Hepatocyte (in vitro differentiated cells): ENCODE results near the gene CLN5. TPM values are rescaled to one million over a fixed set of nuclear protein-coding genes. Genes with fewer than 3 reads are reported as not detected.

Source experiments
- DNase-seq: peaks from one replicate; pipeline ENCODE4 v3.0.0-alpha.2; 2016; ENCODE audit warnings: low spot score
- H2AFZ ChIP-seq: fragments of 200-600 bp; sonication (generic); 2 replicates; pipeline ENCODE4 v1.6.0; 2016; ENCODE audit warnings: antibody characterized with exemption, mild to moderate bottlenecking
- H3K27ac ChIP-seq: fragments of 200-600 bp; sonication (generic); 2 replicates; pipeline ENCODE4 v1.5.1; 2016; ENCODE audit warnings: mild to moderate bottlenecking
- H3K27me3 ChIP-seq: fragments of 200-600 bp; sonication (generic); 2 replicates; pipeline ENCODE4 v1.6.1; 2016
- H3K36me3 ChIP-seq: fragments of 200-600 bp; sonication (generic); replicated peaks from 2 replicates; pipeline ENCODE4 v1.5.1; 2016; ENCODE audit warnings: low read depth; ENCODE audit not compliant: insufficient read depth
- H3K4me1 ChIP-seq: fragments of 200-600 bp; sonication (generic); 2 replicates; pipeline ENCODE4 v1.5.1; 2016; ENCODE audit warnings: mild to moderate bottlenecking, moderate library complexity; ENCODE audit not compliant: insufficient read depth
- H3K4me2 ChIP-seq: fragments of 200-600 bp; sonication (generic); 2 replicates; pipeline ENCODE4 v1.6.0; 2016
- H3K4me3 ChIP-seq: fragments of 200-600 bp; sonication (generic); 2 replicates; pipeline ENCODE4 v1.5.1; 2016; ENCODE audit warnings: mild to moderate bottlenecking
- H3K79me2 ChIP-seq: fragments of 200-600 bp; sonication (generic); 2 replicates; pipeline ENCODE4 v1.6.0; 2017; ENCODE audit warnings: mild to moderate bottlenecking
- H3K9me2 ChIP-seq: fragments of 200-600 bp; sonication (generic); replicated peaks from 2 replicates; pipeline ENCODE4 v1.6.0; 2017; ENCODE audit warnings: mild to moderate bottlenecking; ENCODE audit not compliant: insufficient read depth
- H3K9me3 ChIP-seq: fragments of 200-600 bp; sonication (generic); 2 replicates; pipeline ENCODE4 v1.5.1; 2016; ENCODE audit warnings: low read depth, mild to moderate bottlenecking
- H4K20me1 ChIP-seq: fragments of 200-600 bp; sonication (generic); 2 replicates; pipeline ENCODE4 v1.6.0; 2016; ENCODE audit warnings: mild to moderate bottlenecking; ENCODE audit not compliant: insufficient read depth, poor library complexity, severe bottlenecking
- CTCF ChIP-seq: fragments of 200-600 bp; sonication (generic); IDR thresholded peaks from 2 replicates; pipeline ENCODE4 v1.5.1; 2016; ENCODE audit warnings: antibody characterized with exemption, mild to moderate bottlenecking; ENCODE audit not compliant: poor library complexity
- EZH2 ChIP-seq: fragments of 200-600 bp; sonication (generic); IDR thresholded peaks from 2 replicates; pipeline ENCODE4 v1.6.1; 2016; ENCODE audit warnings: antibody characterized with exemption, mild to moderate bottlenecking, borderline replicate concordance
- EZH2phosphoT487 ChIP-seq: fragments of 200-600 bp; sonication (generic); IDR thresholded peaks from one replicate; pipeline ENCODE4 v1.6.1; 2018; ENCODE audit warnings: antibody characterized with exemption, mild to moderate bottlenecking, low read depth, moderate library complexity; ENCODE audit not compliant: unreplicated experiment, severe bottlenecking
- WGBS: methylation state at CpG from one replicate; pipeline ENCODE4 v1.1.6; 2016; ENCODE audit warnings: low lambda C conversion rate; ENCODE audit errors: missing lambda C conversion rate; 5-methylcytosine and 5-hydroxymethylcytosine counted together
- polyA plus RNA-seq: library from polyadenylated mRNA; unstranded; fragments of >200 nt; fragmentation: Nextera tagmentation; extraction: Ambion mirVana; gene quantifications from 2 replicates; pipeline ENCODE4 v1.2.1, GENCODE V29; 2016
- total RNA-seq: library from RNA; depleted of rRNA; stranded (reverse); fragments of >200 nt; gene quantifications from 2 replicates; pipeline ENCODE4 v1.2.3, GENCODE V29; 2014

The CLN5 gene
- total and polyA plus RNA-seq, 2 experiments from 2014 or later: 31.5 to 45.2 TPM

DNA sequence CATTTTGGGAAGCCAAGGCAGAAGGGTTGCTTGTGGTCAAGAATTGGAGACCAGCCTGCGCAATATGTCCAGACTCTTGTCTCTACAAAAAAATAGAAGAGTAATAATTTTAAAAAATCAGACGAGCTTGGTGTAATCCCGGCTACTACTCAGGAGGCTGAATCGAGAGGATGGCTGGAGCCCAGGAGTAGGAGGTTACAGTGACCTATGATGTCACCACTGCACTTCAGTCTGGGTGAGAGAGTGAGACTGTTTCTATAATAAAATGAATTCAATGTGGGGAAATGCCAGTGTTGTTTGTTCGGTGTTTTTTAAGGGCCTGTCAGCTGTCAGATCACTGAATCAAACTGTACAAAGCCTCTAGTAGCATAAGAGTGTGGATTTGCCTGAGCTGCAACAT, 36.3 kb downstream of the CLN5 start:
- Histone ChIP-seq H3K27ac (peak overlapping the region; percentile 71), H3K27me3 (no peaks in the 10 kb centered on the region), H3K9me3 (no peaks in the 10 kb centered on the region), H3K36me3 (no peaks in the 10 kb centered on the region), H3K4me3 (no peak overlapping the region), H4K20me1 (peaks cover 30% of the 10 kb centered on the region), H3K4me1 (peaks cover 16% of the 10 kb centered on the region), H2AFZ (no peak overlapping the region), H3K9me2 (no peaks in the 10 kb centered on the region), H3K4me2 (peak overlapping the region; percentile 81), H3K79me2 (peaks cover 32% of the 10 kb centered on the region)
- TF ChIP-seq CTCF: no peak
- no peak for TF ChIP-seq EZH2phosphoT487
- TF ChIP-seq EZH2: no peak
- 82% methylated on average over 5 of the region's 5 CpGs for WGBS
- peak; percentile 10 for DNase-seq

GRCh38 chr13:77029436-77029835, 37.6 kb downstream of the CLN5 start:
- H3K79me2 ChIP-seq: peaks cover 20% of the 10 kb centered on the region
- no peak for DNase-seq
- H3K36me3 ChIP-seq: no peaks in the 10 kb centered on the region
- no peak overlapping the region for H3K27ac ChIP-seq
- WGBS: 83% methylated on average over 1 of the region's 1 CpG
- H3K9me2 ChIP-seq: no peaks in the 10 kb centered on the region
- peaks cover 19% of the 10 kb centered on the region for H4K20me1 ChIP-seq
- H3K9me3 ChIP-seq: no peaks in the 10 kb centered on the region
- no peak overlapping the region for H3K4me2 ChIP-seq
- H3K4me3 ChIP-seq: no peak overlapping the region
- no peaks in the 10 kb centered on the region for H3K27me3 ChIP-seq
- TF ChIP-seq CTCF (no peak), EZH2phosphoT487 (no peak), EZH2 (no peak)
- peaks cover 12% of the 10 kb centered on the region for H3K4me1 ChIP-seq
- H2AFZ ChIP-seq: no peak overlapping the region

DNA sequence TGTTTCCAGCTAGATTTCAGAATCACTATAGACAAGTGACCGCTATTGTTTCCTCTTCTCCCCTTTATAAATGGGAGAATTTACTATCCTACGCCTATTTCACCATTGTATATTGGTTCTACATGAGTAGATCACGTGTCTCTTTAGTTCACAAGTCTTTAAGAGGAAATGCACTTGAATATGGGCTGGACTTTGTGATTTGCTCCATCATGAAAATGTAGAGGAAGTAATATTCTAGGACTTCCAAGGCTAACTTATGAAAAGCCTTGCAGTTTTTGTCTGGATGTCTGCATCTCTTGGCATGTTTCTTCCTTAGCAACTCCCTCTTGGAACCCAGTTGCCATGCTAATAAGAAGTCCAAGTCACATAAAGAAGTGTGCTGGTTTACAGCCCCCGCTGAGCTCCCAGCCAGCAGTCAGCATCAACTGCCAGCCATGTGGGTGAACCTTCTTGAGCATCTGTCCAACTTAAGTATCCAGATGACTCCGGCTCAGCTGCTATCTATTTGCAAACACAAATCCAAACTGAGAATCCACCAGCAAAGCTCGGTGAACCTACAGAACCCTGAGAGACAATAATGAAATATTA, 39.9 kb downstream of the CLN5 start:
- H3K4me3 ChIP-seq: no peak overlapping the region
- H3K27me3 ChIP-seq: no peaks in the 10 kb centered on the region
- H3K79me2 ChIP-seq: no peaks in the 10 kb centered on the region
- H3K9me3 ChIP-seq: no peaks in the 10 kb centered on the region
- 92% methylated on average over 6 of the region's 6 CpGs for WGBS
- H3K9me2 ChIP-seq: no peaks in the 10 kb centered on the region
- H2AFZ ChIP-seq: no peak overlapping the region
- no peaks in the 10 kb centered on the region for H4K20me1 ChIP-seq
- TF ChIP-seq EZH2 (no peak), CTCF (no peak), EZH2phosphoT487 (no peak)
- H3K4me1 ChIP-seq: peaks cover 3% of the 10 kb centered on the region
- no peak for DNase-seq
- H3K27ac ChIP-seq: no peak overlapping the region
- no peak overlapping the region for H3K4me2 ChIP-seq
- H3K36me3 ChIP-seq: no peaks in the 10 kb centered on the region
